Heart left ventricle (tissue), 16 donors: ENCODE measurements around the gene CCSER1. TPM values are rescaled to one million over a fixed set of nuclear protein-coding genes. Genes with fewer than 3 reads are reported as not detected.

ENCODE experiments used
- ATAC-seq, 4 donors: fragments of 200-7000 bp; cut with Tn5 transposase; one replicate each; pipeline ENCODE4 v1.9.1; 2020 to 2022; ENCODE audit warnings: moderate library complexity in 4 of 4, mild to moderate bottlenecking in 3 of 4, moderate number of reproducible peaks in 1 of 4
- DNase-seq, 5 donors: peaks; one replicate each; pipeline ENCODE4 v3.0.0-alpha.2; 2020
- H3K27ac ChIP-seq, 12 donors: fragments of 200-600 bp; sonication (generic) in 4 of 12; one replicate each; pipeline versions ENCODE4 v1.5.0 to v1.8.0; 2016 to 2022; ENCODE audit warnings: mild to moderate bottlenecking in 2 of 12
- H3K27me3 ChIP-seq, 9 donors: fragments of 200-600 bp; sonication (generic) in 2 of 9; one replicate each; pipeline versions ENCODE4 v1.5.1 to v1.8.0; 2016 to 2022; ENCODE audit warnings: mild to moderate bottlenecking in 3 of 9
- H3K36me3 ChIP-seq, 9 donors: fragments of 200-600 bp; sonication (generic) in 2 of 9; one replicate each; pipeline versions ENCODE4 v1.5.0 to v1.8.0; 2018 to 2022; ENCODE audit warnings: mild to moderate bottlenecking in 2 of 9
- H3K4me1 ChIP-seq, 12 donors: fragments of 200-600 bp; sonication (generic) in 4 of 12; one replicate each; pipeline versions ENCODE4 v1.5.0 to v1.8.0; 2016 to 2022; ENCODE audit warnings: mild to moderate bottlenecking in 3 of 12
- H3K4me3 ChIP-seq, 12 donors: fragments of 200-600 bp; sonication (generic) in 4 of 12; one replicate each; pipeline versions ENCODE4 v1.5.0 to v1.8.0; 2017 to 2022; ENCODE audit warnings: mild to moderate bottlenecking in 9 of 12, moderate library complexity in 4 of 12
- H3K9me3 ChIP-seq, 12 donors: fragments of 200-600 bp; sonication (generic) in 4 of 12; one replicate each; pipeline versions ENCODE4 v1.5.0 to v1.8.0; 2016 to 2022; ENCODE audit warnings: mild to moderate bottlenecking in 1 of 12
- CTCF ChIP-seq, 12 donors: fragments of 200-600 bp; sonication (generic) in 4 of 12; IDR thresholded peaks; one replicate each; pipeline versions ENCODE4 v1.5.0 to v1.8.0; 2018 to 2022; ENCODE audit warnings: antibody characterized with exemption in 12 of 12, mild to moderate bottlenecking in 5 of 12
- POLR2A ChIP-seq, 2 donors: fragments of 450-650 bp; IDR thresholded peaks; one replicate each; pipeline ENCODE4 v1.6.1; 2017; ENCODE audit warnings: antibody characterized with exemption in 2 of 2, mild to moderate bottlenecking in 2 of 2, moderate library complexity in 2 of 2
- WGBS, 4 donors: extraction: QIAGEN DNeasy Blood & Tissue Kit in 2 of 4; methylation state at CpG; one replicate each; pipeline versions ENCODE4 v1.1.5 to v1.1.7; 2013 to 2018; 5-methylcytosine and 5-hydroxymethylcytosine counted together
- intact Hi-C, 10 donors: fragments of 100-400 bp; cut with DNase I; formaldehyde crosslinking; loops; one replicate each; pipeline versions ENCODE4 v1.11.1 to v1.14.2; 2022
- polyA plus RNA-seq, 2 donors: library from polyadenylated mRNA; stranded (reverse); fragments of 200-250 nt; gene quantifications; one replicate each; pipeline ENCODE4 v1.2.3, GENCODE V29; 2013
- total RNA-seq, 9 donors: library from RNA; depleted of rRNA in 2 of 9; stranded (reverse); fragments of >200 nt in 2 of 9; fragmentation: NEBNext Ultra II Directional in 3 of 9; extraction: Animal tissue kit (Norgen Biotek cat#: 25700) in 3 of 9; gene quantifications; one replicate each; pipeline versions ENCODE4 v1.1.0 to v1.2.4, GENCODE V29; 2016 to 2023
- donor health status: ischemic (EF 13 %, LVEDD 7.1; RV severe dilation, severe dysfunction).
- donor health status: healthy with polysubstance abuse.
- donor health status: DM: no; HTN: yes; CAD: no.
- donor health status: DM: no; HTN: no; CAD: no.
- donor health status: ischemic (EF 25% LVEDD 6.9; RV normal size, moderate dysfunction).
- donor health status: ischemic (EF 25% LVEDD 5.7; RV mildly dilated, moderate dysfunction).
- donor health status: healthy.
- donor health status: DM: yes; HTN: yes; CAD: no.
- donor health status: ischemic (EF 35%, LVEDD 5.7; RV mildly dilated, moderate dysfunction).
- donor health status: nonischemic (EF 11% LVEDD 7.7; RV severe dilation, severe dysfunction).
- donor health status: DM: yes; HTN: yes; CAD: no.
- donor health status: PGD.
- donor health status: ischemic (EF 29% LVEDD 5.4; RV normal size, mild dysfunction).
- donor health status: nonischemic (EF 23%, LVEDD 6.1; RV moderate dilation, normal function).

CCSER1 gene
- total and polyA plus RNA-seq, 11 donors: 2.5 to 15.8 (median 12.2) TPM

GRCh38 chr4:90095000-90095399, 32.2 kb upstream of the CCSER1 start:
- Histone ChIP-seq H3K36me3 (no peaks in the 10 kb centered on the region), H3K27me3 (no peaks in the 10 kb centered on the region), H3K9me3 (no peaks in the 10 kb centered on the region), H3K27ac (no peak overlapping the region), H3K4me1 (no peaks in the 10 kb centered on the region), H3K4me3 (no peak overlapping the region)
- ATAC-seq: no peak
- intact Hi-C loops: no loop called here
- no peak for DNase-seq
- 19 to 33% (median 21%) methylated on average over 1 of the region's 1 CpG for WGBS, 4 donors
- no peak for TF ChIP-seq CTCF (IDR thresholded peaks at IDR 0.05)
- no peak for TF ChIP-seq POLR2A (IDR thresholded peaks at IDR 0.05)

- no peak for TF ChIP-seq CTCF (IDR thresholded peaks at IDR 0.05)
- no peak for TF ChIP-seq POLR2A (IDR thresholded peaks at IDR 0.05)
- H3K4me3 ChIP-seq: no peak overlapping the region
- ATAC-seq (no peak), DNase-seq (no peak)
- H3K27me3 ChIP-seq: no peaks in the 10 kb centered on the region
- H3K4me1 ChIP-seq: no peaks in the 10 kb centered on the region
- no peaks in the 10 kb centered on the region for H3K9me3 ChIP-seq
- H3K27ac ChIP-seq: no peak overlapping the region
- 78 to 84% (median 80%) methylated on average over 3 of the region's 3 CpGs for WGBS, 4 donors
- intact Hi-C loops: no loop called here
- no peaks in the 10 kb centered on the region for H3K36me3 ChIP-seq
Measured at GRCh38 chr4:90099812-90100211, 27.4 kb upstream of the CCSER1 start.

- Histone ChIP-seq H3K4me1 (no peaks in the 10 kb centered on the region), H3K27me3 (peaks cover 0 to 2% (median 0%) of the 10 kb centered on the region in 9 donors), H3K9me3 (no peaks in the 10 kb centered on the region), H3K36me3 (no peaks in the 10 kb centered on the region), H3K4me3 (no peak overlapping the region), H3K27ac (no peak overlapping the region)
- WGBS, 4 donors: 78 to 83% (median 80%) methylated on average over 3 of the region's 3 CpGs
- ATAC-seq (no peak), DNase-seq (no peak)
- TF ChIP-seq POLR2A (IDR thresholded peaks at IDR 0.05) (no peak), CTCF (IDR thresholded peaks at IDR 0.05) (no peak)
- intact Hi-C loops: no loop called here
Measured at GRCh38 chr4:90103991-90104390, 23.2 kb upstream of the CCSER1 start.

- 39 to 49% (median 41%) methylated on average over 2 of the region's 2 CpGs for WGBS, 4 donors
- TF ChIP-seq POLR2A (IDR thresholded peaks at IDR 0.05): no peak
- no peak for TF ChIP-seq CTCF (IDR thresholded peaks at IDR 0.05)
- Histone ChIP-seq H3K4me3 (no peak overlapping the region), H3K4me1 (no peaks in the 10 kb centered on the region), H3K9me3 (no peaks in the 10 kb centered on the region), H3K27me3 (peaks cover 0 to 2% (median 0%) of the 10 kb centered on the region in 9 donors), H3K36me3 (no peaks in the 10 kb centered on the region), H3K27ac (no peak overlapping the region)
- ATAC-seq: no peak
- intact Hi-C loops: no loop called here
- no peak for DNase-seq
Measured at GRCh38 chr4:90105274-90105673, 21.9 kb upstream of the CCSER1 start.
